ENCODE data around the gene MYLK4.

The MYLK4 gene

GRCh38 chr6:2713473-2714110 lies 37.1 kb downstream of the MYLK4 start:
- H3K27ac ChIP-seq: no peak overlapping the region
- DNase-seq (ENCODE audit: low read depth, low spot score): no peak

GRCh38 chr6:2712102-2712501 lies 38.6 kb downstream of the MYLK4 start:
- no peak for DNase-seq (ENCODE audit: low read depth, low spot score)
- no peak overlapping the region for H3K27ac ChIP-seq

GRCh38 chr6:2710412-2710811 lies 40.3 kb downstream of the MYLK4 start:
- no peak for DNase-seq (ENCODE audit: low read depth, low spot score)
- no peak overlapping the region for H3K27ac ChIP-seq

- H3K27ac ChIP-seq: no peak overlapping the region
- DNase-seq (ENCODE audit: low read depth, low spot score): no peak
Observed at GRCh38 chr6:2708456-2708855, 42.3 kb downstream of the MYLK4 start.

GRCh38 chr6:2706558-2706957 lies 44.2 kb downstream of the MYLK4 start:
- no peak overlapping the region for H3K27ac ChIP-seq
- DNase-seq (ENCODE audit: low read depth, low spot score): no peak

- no peak for DNase-seq (ENCODE audit: low read depth, low spot score)
- H3K27ac ChIP-seq: no peak overlapping the region
Observed at GRCh38 chr6:2705256-2705655, 45.5 kb downstream of the MYLK4 start.

GRCh38 chr6:2697291-2697690 lies 53.4 kb downstream of the MYLK4 start:
- H3K27ac ChIP-seq: no peak overlapping the region
- no peak for DNase-seq (ENCODE audit: low read depth, low spot score)

GRCh38 chr6:2695454-2696095 lies 55.1 kb downstream of the MYLK4 start:
- no peak for DNase-seq (ENCODE audit: low read depth, low spot score)
- no peak overlapping the region for H3K27ac ChIP-seq

- DNase-seq (ENCODE audit: low read depth, low spot score): no peak
- no peak overlapping the region for H3K27ac ChIP-seq
Observed at GRCh38 chr6:2693231-2693630, 57.5 kb downstream of the MYLK4 start.

- peak; percentile 18 for DNase-seq (ENCODE audit: low read depth, low spot score)
- H3K27ac ChIP-seq: peak overlapping the region; percentile 11
Observed at GRCh38 chr6:2688401-2689064, 62.2 kb downstream of the MYLK4 start.

GRCh38 chr6:2687456-2687855 lies 63.3 kb downstream of the MYLK4 start:
- H3K27ac ChIP-seq: no peak overlapping the region
- no peak for DNase-seq (ENCODE audit: low read depth, low spot score)

GRCh38 chr6:2686515-2686914 lies 64.2 kb downstream of the MYLK4 start:
- DNase-seq (ENCODE audit: low read depth, low spot score): no peak
- H3K27ac ChIP-seq: no peak overlapping the region

- H3K27ac ChIP-seq: peak overlapping the region; percentile 33
- DNase-seq (ENCODE audit: low read depth, low spot score): no peak
Observed at GRCh38 chr6:2684766-2685754, 65.7 kb downstream of the MYLK4 start.

- DNase-seq (ENCODE audit: low read depth, low spot score): no peak
- peak overlapping the region; percentile 33 for H3K27ac ChIP-seq
Observed at GRCh38 chr6:2684103-2684749, 66.5 kb downstream of the MYLK4 start.

- DNase-seq (ENCODE audit: low read depth, low spot score): no peak
- no peak overlapping the region for H3K27ac ChIP-seq
Observed at GRCh38 chr6:2680264-2680922, 70.3 kb downstream of the MYLK4 start.

GRCh38 chr6:2677080-2677593 lies 73.6 kb downstream of the MYLK4 start:
- DNase-seq (ENCODE audit: low read depth, low spot score): no peak
- H3K27ac ChIP-seq: no peak overlapping the region

- H3K27ac ChIP-seq: no peak overlapping the region
- no peak for DNase-seq (ENCODE audit: low read depth, low spot score)
Observed at GRCh38 chr6:2676048-2676447, 74.7 kb downstream of the MYLK4 start.

- no peak overlapping the region for H3K27ac ChIP-seq
- no peak for DNase-seq (ENCODE audit: low read depth, low spot score)
Observed at GRCh38 chr6:2674857-2675256, 75.9 kb downstream of the MYLK4 start.

GRCh38 chr6:2669067-2669700 lies 81.5 kb downstream of the MYLK4 start:
- DNase-seq (ENCODE audit: low read depth, low spot score): no peak
- no peak overlapping the region for H3K27ac ChIP-seq
